LNCaP clone FGC (cell line): ENCODE data around the gene ZBTB20.
"Not testable (repeated sequence)": the region's sequence is repeated elsewhere in the genome, so short reads cannot be mapped to it uniquely, and the experiment has no call there.

Experiments used
- DNase-seq: peaks from one replicate; pipeline ENCODE4 v3.0.0-alpha.2; 2011; ENCODE audit warnings: low read depth
- H3K4me3 ChIP-seq: 2 replicates; pipeline ENCODE4 v1.5.1; 2011; ENCODE audit warnings: mild to moderate bottlenecking, low read depth, low read length, control low read depth
- CTCF ChIP-seq: IDR thresholded peaks from 2 replicates; pipeline ENCODE4 v1.5.1; 2012; ENCODE audit warnings: mild to moderate bottlenecking; ENCODE audit not compliant: control insufficient read depth, insufficient read depth; ENCODE audit errors: extremely low read depth

ZBTB20 gene

GRCh38 chr3:114680299-114680698 is 466.8 kb downstream of the ZBTB20 start:
- no peak for DNase-seq

GRCh38 chr3:114679773-114680172 is 467.3 kb downstream of the ZBTB20 start:
- DNase-seq, H3K4me3 ChIP-seq: not testable (repeated sequence)

More at GRCh38 chr3:114680299-114680698, 466.8 kb downstream of the ZBTB20 start:
- no peak for TF ChIP-seq CTCF
- no peak overlapping the region for H3K4me3 ChIP-seq

- DNase-seq: no peak
- no peak overlapping the region for H3K4me3 ChIP-seq
- TF ChIP-seq CTCF: no peak
Observed at GRCh38 chr3:114675104-114675503, 472.0 kb downstream of the ZBTB20 start.

- H3K4me3 ChIP-seq: no peak overlapping the region
- no peak for TF ChIP-seq CTCF
- no peak for DNase-seq
Observed at GRCh38 chr3:114674036-114674435, 473.1 kb downstream of the ZBTB20 start.

GRCh38 chr3:114673481-114673880 is 473.6 kb downstream of the ZBTB20 start:
- TF ChIP-seq CTCF: no peak
- no peak overlapping the region for H3K4me3 ChIP-seq
- DNase-seq: no peak

GRCh38 chr3:114672692-114673447 is 474.2 kb downstream of the ZBTB20 start:
- DNase-seq: no peak
- H3K4me3 ChIP-seq: no peak overlapping the region
- no peak for TF ChIP-seq CTCF

- H3K4me3 ChIP-seq: no peak overlapping the region
- TF ChIP-seq CTCF: no peak
- DNase-seq: no peak
Observed at GRCh38 chr3:114671741-114672510, 475.2 kb downstream of the ZBTB20 start.
